KOPT-K1 (cell line): Measurements from ENCODE around the gene CADM1.

Experiments
- H3K27ac ChIP-seq: fragments of 200-600 bp; sonication (generic); 2 replicates; pipeline ENCODE4 v1.5.1; 2016; ENCODE audit warnings: antibody characterized with exemption, mild to moderate bottlenecking, low read depth, low read length; ENCODE audit not compliant: poor library complexity, severe bottlenecking
- H3K36me3 ChIP-seq: fragments of 200-600 bp; sonication (generic); 2 replicates; pipeline ENCODE4 v1.5.1; 2017; ENCODE audit warnings: antibody characterized with exemption, mild to moderate bottlenecking, low read length, moderate library complexity; ENCODE audit not compliant: insufficient read depth
- H3K9me3 ChIP-seq: fragments of 200-600 bp; sonication (generic); 2 replicates; pipeline ENCODE4 v1.5.1; 2017; ENCODE audit warnings: antibody characterized with exemption, low read length, mild to moderate bottlenecking; ENCODE audit not compliant: insufficient read depth, poor library complexity, severe bottlenecking

CADM1 gene

DNA sequence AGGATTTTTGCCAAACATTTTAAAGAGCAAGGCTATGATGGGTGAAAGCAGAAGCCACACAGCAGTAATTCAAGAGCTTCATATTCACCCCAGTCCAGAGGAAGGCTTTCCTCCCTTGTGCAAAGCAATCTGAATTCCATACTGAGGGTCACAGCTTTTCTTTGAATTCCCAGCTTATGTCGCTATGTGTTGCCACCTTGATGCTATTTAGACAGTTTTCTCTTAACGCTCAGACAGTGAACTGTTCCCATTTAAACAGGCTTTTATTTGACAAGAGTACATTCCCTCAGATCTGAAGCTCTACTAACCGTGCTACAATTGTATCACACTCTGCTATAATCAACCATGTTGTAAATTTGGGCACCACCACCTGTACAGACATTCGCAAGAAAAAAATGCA, 279.7 kb downstream of the CADM1 start:
- no peaks in the 10 kb centered on the region for H3K36me3 ChIP-seq
- H3K27ac ChIP-seq, result no peak overlapping the region
- H3K9me3 ChIP-seq, result no peaks in the 10 kb centered on the region

DNA sequence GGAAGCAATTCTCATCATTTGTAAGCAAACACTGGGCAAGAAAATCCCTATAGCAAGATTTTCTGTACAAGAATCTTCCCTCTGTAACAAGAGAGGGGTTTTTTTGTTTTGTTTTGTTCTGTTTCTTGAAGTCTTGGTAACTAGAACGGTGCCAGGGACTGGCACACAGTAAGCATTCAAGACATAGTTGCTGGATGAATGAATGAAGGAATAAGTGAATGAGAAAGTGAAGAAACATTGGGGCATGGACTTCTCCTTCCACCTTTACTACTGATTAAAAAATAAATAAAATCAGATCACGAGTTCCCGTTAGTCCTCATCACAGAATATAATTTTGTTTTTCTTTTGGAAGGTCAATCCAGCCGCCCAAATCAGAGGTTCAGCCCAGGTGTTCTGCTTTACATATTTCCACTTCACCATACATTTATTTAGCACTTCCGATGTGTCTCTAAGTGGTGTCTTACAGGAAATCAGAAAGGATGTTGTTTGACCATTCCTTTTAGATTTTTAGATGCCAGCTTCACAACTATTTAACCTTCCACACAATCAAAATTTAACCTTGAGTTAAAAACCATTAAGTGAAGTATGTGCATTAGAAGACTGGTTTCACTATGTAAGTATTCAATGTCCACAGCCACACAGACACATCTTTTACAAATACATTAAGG, 281.2 kb downstream of the CADM1 start:
- Histone ChIP-seq H3K27ac (no peak overlapping the region), H3K36me3 (no peaks in the 10 kb centered on the region), H3K9me3 (no peaks in the 10 kb centered on the region)

DNA sequence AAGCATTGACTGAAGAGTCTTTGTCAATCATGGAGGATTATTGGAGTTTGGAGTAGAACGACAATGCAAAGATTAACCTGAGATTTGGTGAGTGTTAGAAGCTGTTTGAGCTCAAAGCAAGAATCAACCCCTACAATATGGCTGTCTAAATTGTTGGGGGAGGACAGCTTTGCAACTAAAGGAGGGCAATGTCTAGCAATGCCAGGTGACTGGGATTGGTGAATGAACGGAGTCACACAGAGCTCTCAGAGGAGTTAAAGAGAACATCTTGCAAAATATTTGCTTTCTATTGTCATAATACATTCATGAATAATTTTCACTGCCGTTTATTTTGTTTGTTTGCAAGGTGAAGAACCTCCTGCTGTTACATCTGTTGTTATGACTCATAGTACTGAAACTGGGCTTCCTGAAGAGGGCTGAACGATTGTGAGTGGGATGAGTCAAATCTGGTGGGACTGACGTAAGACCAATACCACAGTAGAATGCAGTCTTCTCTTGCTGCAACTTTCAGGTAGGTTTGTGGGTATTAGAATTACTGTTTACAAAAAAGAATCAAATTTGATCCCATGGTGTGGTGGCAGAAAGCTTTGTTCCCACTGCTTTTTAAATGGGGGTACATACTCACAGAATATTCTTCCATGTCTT, 281.9 kb downstream of the CADM1 start:
- H3K27ac ChIP-seq, result no peak overlapping the region
- H3K9me3 ChIP-seq, result no peaks in the 10 kb centered on the region
- no peaks in the 10 kb centered on the region for H3K36me3 ChIP-seq

DNA sequence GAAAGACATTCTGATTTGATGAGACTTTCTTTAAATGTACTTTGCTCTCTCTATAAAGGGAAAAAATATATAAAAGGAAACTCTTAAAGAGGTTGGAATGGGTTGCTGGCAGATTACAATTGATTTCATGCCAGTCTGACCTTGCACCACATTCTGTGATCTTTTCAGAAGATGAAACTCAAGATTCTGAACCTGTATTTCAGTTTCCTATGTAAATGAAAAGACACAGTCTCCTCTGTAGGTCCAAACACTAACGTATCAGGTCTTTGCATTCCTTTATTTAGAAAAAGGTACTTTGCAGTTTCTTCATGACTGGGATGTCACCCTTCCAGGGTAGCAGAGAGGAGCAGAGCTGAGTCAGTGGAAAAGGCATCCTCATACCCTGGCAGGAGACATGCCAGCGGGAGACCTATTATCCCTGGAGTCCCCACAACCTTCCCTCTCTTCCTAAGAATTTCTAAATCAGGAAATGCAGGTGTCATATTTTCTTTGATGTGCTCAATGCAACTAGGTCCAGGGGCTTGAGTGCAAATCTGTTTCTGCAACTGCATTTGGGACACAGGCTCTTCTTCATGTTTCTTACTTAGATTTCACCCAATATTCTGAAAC, 282.6 kb downstream of the CADM1 start:
- Histone ChIP-seq H3K9me3 (no peaks in the 10 kb centered on the region), H3K36me3 (no peaks in the 10 kb centered on the region), H3K27ac (no peak overlapping the region)

DNA sequence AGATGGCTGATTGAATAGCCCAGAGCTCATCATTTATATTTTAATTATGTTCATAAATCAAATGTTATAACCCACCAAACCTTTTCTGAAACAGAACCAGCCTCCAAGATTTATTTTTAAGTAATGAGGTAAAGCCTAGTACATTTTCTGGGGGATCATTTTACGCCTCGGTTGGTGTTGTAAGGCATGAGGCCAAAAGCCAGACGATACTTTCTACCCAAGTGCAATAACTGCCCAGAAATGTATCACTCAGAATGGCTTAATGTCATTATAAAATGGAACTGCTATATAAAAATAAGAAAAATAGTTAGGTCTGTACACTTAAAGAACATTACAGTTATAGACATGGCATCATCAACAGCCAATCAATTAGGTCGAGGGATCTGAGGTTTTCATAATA, 283.3 kb downstream of the CADM1 start:
- no peak overlapping the region for H3K27ac ChIP-seq
- no peaks in the 10 kb centered on the region for H3K9me3 ChIP-seq
- H3K36me3 ChIP-seq, result no peaks in the 10 kb centered on the region

DNA sequence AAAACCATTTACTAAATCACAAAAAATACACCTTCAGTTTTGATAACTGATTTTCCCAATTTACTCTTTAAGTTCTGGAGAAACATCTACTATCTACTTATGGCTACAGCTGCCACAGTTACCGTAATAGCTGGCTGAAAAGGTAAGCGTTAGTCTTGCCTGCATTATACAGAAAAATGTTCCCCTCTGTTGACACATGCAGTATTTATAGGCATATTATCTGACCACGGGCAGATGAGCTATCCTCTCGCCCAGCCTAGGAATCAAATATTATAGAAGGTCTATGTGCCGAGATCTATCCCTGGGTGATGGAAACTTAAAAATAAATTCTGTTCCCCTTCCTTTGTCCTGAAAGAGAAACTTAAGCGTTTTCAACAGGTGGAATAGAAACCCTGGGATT, 283.8 kb downstream of the CADM1 start:
- H3K27ac ChIP-seq, result no peak overlapping the region
- no peaks in the 10 kb centered on the region for H3K9me3 ChIP-seq
- H3K36me3 ChIP-seq, result no peaks in the 10 kb centered on the region

DNA sequence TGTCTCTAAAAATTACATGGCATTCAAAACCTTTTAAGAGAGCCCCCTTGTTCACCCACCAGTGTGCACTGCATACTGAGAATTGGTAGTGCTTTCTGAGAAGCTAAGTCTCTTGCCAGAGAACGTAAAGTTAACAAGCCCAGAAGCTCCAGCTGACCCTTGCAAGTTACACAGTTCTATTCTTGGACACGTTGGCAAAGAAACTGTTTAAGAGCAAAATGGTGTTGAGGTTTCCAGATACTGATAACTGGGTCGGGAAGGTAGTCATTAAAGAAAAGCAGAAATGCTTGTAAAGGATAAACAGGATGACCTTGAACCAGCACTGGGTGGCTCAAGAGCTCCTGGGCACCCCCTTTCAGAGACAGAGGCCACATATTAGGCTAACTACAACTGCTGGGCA, 284.8 kb downstream of the CADM1 start:
- no peak overlapping the region for H3K27ac ChIP-seq
- no peaks in the 10 kb centered on the region for H3K36me3 ChIP-seq
- H3K9me3 ChIP-seq, result no peaks in the 10 kb centered on the region

DNA sequence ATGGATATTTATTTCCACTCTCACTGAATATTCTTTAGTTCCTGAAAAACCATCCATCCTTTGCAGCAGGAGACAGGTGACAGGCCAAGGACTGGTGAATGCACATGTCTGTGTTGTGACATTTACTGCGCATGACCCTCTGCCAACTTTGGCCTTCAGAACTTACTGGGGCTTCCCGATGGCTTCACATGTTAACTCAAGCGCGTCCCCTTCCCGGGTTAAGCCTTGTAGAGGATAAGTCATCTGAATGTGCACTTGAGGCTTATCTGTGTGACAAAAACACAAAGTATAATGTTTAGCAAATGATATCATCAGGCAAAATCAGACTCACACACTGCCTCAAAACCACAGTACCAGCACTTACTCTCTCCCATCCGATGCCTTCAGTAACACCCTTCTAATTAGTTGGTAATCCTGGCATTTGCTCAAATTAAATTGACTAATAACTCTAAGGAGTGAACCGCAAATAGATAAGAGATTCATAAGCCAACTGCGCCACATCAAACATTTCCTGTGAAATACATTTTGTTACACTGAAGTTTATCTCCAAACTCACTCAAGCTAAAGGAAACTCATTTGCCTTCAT, 286.4 kb downstream of the CADM1 start:
- no peaks in the 10 kb centered on the region for H3K36me3 ChIP-seq
- H3K27ac ChIP-seq, result no peak overlapping the region
- no peaks in the 10 kb centered on the region for H3K9me3 ChIP-seq

DNA sequence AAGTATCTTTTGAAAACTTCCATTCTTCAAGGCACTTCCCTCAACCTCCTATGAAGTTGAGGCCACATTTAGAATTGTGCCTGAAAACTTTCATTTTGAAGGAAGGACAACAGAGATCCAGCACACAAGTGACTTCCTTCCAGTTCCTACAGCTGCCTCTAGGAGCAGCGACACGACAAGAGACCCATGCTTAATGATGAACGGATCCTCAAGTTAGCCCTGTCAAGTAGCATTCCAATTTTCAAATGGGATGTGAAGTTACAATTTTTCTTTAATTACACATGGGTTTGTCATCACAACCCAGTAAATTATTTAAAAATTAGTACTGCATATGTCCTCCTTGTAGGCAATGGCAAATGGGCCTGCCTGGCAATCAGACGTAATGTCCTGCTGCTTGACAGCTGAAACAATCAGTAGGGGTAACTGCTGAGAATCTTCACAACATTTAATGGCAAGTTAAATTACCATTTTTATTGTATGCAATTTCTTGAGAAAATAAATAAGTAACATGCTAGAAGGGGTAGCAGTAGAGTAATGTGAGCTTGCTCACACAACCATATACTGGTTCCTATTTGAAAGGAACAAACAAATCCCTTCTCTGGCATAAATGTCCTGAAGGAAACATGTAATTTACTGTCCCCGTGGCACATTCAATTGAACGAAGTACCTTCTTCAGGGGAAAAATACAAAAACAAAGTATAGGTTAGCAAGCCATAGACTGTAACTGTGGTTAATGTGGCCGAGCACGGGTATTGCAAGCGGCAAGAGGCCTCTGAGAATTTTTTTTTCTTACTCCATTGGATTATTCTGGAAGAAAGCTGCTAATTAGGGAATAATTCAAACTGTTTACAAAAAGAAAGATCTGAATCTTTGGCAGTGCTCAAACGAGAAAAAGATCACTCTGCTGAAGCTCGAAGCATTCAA, 288.3 kb downstream of the CADM1 start:
- Histone ChIP-seq H3K27ac (no peak overlapping the region), H3K9me3 (no peaks in the 10 kb centered on the region), H3K36me3 (no peaks in the 10 kb centered on the region)

DNA sequence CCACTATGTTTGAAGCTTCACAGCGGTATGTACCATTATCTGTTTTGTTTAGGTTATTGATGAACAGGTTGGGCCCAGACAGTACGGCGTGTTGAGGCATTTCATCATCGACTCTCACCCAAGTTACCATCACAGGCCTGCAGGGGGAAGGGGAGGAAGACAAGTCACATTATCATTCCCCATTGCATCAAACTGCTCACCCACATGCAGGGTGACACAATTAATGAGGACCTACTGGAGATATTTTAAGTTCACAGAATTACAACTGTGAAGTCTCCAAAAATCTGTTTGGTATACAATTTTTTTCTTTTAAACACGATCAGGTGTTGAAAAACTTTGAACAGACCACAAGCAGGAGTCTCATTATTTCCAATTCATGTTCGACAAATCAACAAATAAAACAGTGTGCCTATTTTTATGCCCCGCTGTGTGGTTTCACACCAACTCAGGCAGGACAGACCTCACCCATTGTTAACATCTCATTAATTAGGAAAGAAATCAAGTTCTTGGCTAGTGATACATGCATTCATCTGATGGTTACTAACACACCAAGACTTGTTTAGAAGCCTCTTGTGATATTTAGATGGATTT, 289.5 kb downstream of the CADM1 start:
- no peak overlapping the region for H3K27ac ChIP-seq
- no peaks in the 10 kb centered on the region for H3K36me3 ChIP-seq
- no peaks in the 10 kb centered on the region for H3K9me3 ChIP-seq

DNA sequence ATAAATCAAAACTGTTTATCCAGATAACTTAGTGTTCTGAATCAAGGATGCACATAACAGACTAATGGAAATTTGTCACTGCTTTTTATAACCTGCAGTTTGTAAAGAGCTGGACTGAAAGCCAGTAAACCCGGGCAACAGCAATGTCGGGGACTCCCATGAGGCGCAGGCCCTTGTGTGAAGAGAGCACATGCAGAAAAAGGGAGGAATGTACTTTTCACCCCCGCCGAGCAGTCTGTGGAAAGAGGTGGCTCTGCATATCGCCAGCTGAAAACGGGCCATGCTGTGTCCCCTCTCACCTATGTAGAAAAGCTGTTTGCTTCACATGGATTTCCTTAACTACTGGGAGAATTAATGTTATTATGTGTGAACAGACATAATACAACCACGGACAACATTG, 291.2 kb downstream of the CADM1 start:
- Histone ChIP-seq H3K27ac (no peak overlapping the region), H3K36me3 (no peaks in the 10 kb centered on the region), H3K9me3 (no peaks in the 10 kb centered on the region)

DNA sequence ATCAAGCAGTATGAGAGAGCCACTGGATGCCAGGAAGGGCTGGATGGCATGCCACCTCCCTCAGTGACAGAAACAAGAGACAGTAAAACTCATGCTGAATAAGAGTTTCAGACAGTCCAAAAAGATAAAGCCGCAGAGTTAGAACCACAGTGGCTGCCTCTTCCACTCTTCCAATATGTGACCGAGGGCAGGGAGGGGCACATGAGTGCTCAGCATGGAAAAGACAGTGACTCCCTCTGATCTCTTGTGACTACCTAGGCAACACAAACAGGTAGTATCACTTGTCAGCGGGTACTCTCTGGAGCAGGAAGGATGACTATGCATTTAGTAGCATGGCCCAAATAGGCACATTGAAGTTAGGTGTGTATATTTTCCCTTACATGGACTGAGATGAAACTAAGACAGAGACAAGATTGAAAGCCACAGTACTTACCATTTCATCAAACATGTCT, 295.4 kb downstream of the CADM1 start:
- Histone ChIP-seq H3K27ac (no peak overlapping the region), H3K36me3 (no peaks in the 10 kb centered on the region), H3K9me3 (no peaks in the 10 kb centered on the region)

DNA sequence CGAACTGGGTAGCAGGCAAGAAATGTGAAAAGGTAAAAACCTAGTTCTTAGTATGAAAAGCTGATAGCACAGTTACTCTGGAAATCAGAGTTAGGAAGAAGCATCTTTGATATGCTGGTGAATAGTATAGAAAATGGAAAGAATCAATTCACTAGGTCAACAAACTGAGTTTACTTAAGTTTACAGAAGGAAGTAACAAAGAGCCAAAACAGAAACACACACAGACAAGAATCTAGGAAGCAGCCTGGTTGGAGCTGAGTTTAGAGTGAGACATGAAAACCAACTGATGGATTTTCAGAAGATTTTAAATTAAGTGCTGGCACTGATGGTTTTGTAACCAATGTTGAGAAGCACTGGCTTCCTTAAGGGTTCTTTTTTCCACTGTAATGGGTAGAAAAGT, 296.3 kb downstream of the CADM1 start:
- Histone ChIP-seq H3K27ac (no peak overlapping the region), H3K9me3 (no peaks in the 10 kb centered on the region), H3K36me3 (no peaks in the 10 kb centered on the region)

DNA sequence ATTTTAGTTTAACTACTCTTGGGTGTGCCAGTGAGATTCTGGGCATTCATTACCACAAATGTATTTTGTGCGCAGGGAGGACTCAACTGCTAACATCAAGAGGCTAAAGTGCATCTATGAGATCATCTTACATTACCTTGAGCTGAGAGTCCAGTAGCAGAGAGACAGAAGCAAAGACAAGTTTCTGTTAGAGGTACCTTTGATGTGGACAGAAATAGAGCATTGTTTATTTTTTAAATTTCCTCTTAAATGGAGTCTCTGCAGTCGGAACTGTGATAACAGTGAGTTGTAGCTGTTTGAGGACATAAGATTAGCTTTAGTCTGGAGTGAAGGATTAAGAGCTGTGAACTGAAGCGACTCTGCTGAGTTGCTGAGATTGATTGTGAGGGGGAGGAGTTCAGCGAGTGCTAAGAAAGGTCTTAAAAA, 297.0 kb downstream of the CADM1 start:
- no peaks in the 10 kb centered on the region for H3K36me3 ChIP-seq
- no peaks in the 10 kb centered on the region for H3K9me3 ChIP-seq
- H3K27ac ChIP-seq, result no peak overlapping the region
